ENCODE data around the gene CDH24.
A peak's percentile ranks its signal among the peaks of the same experiment; 100 is the strongest.

CDH24 gene, protein sequence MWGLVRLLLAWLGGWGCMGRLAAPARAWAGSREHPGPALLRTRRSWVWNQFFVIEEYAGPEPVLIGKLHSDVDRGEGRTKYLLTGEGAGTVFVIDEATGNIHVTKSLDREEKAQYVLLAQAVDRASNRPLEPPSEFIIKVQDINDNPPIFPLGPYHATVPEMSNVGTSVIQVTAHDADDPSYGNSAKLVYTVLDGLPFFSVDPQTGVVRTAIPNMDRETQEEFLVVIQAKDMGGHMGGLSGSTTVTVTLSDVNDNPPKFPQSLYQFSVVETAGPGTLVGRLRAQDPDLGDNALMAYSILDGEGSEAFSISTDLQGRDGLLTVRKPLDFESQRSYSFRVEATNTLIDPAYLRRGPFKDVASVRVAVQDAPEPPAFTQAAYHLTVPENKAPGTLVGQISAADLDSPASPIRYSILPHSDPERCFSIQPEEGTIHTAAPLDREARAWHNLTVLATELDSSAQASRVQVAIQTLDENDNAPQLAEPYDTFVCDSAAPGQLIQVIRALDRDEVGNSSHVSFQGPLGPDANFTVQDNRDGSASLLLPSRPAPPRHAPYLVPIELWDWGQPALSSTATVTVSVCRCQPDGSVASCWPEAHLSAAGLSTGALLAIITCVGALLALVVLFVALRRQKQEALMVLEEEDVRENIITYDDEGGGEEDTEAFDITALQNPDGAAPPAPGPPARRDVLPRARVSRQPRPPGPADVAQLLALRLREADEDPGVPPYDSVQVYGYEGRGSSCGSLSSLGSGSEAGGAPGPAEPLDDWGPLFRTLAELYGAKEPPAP

DNA sequence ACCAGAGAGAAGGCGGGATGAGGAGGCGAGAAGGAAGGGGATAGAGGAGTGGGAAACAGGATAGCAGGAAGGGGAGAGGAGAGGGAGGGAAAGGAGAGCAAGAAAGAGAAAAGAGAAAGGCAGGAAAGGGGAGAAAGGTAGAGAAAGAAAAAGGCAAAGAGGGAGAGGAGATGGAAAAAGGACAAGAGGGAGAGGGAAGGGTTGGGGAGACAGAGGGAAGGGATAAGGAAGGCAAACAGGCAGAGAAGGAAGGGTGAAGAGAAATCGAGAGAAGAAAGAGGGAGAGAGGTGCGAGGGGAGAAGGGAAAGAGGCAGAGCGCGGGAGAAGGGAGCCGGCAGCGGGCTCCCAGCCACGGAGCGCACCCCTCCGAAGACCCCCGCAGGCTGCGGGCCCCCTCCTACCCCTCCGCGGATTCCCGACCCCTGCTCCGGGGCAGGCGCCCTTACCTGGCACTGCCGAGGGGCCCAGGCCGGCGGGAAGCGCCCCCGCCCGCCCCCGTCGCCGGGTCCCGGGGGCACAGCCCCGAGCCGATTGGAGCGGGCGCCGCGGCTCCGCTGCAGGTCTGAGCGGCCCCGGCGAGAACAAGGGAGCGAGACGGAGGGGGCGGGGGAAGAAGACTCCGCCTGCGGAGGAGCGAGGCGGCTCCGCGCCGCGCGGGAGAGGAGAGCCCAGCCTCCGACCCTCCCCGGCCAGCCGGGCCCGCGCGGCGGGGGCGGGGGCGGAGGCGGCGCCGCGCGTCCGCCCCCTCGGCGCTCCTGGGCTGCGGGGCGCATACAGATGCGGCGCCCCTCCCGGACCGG lies at the start of gene CDH24:
Gene CDH24, minus strand, starts transcription at position 565 of the 801 bp plus-strand sequence. CDS start 1,787 bp downstream, outside the sequence.
- Histone ChIP-seq H3K27ac (peak within 1 kb of the TSS in 17 of 21 experiments; percentile 9 to 80 (median 59)), H3K4me3 (peak within 1 kb of the TSS; percentile 58 to 77 (median 62))

- Histone ChIP-seq H3K4me3 (no peak overlapping the region), H3K27ac (no peak overlapping the region)
These were observed 49.4 kb upstream of the CDH24 start for GRCh38 chr14:23106747-23107045.

DNA sequence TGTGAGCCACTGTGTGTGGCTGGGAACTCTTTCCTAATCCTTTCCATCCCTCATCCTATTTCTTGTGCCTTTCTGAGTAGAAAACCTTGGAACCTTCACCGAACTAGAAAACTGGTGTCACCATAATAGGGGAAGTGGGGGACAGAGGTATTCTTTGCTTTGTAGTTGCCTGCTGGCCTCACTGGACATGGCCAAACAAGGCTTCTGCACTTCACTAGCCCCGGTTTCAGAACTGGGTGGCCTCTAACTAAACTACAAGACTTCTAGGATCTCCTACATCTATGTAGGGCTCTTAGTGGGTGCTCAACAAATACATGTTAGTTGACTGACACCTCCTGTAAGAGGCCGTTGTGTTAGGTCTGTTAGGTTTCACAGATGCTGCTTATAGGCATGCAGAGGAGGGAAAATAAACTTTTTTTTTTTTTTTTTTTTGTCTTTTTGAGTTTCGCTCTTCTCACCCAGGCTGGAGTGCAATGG lies 48.1 kb upstream of the CDH24 start:
- Histone ChIP-seq H3K4me3 (no peak overlapping the region), H3K27ac (no peak overlapping the region)

- H3K4me3 ChIP-seq = no peak within 1 kb of the TSS
- no peak within 1 kb of the TSS for H3K27ac ChIP-seq
These were observed 47.4 kb upstream of the CDH24 start, which contains the start of gene CIROP for GRCh38 chr14:23104591-23105347. Gene CIROP (minus strand): TSS chr14:23104989. CDS start chr14:23104920, 69 bp downstream.

DNA sequence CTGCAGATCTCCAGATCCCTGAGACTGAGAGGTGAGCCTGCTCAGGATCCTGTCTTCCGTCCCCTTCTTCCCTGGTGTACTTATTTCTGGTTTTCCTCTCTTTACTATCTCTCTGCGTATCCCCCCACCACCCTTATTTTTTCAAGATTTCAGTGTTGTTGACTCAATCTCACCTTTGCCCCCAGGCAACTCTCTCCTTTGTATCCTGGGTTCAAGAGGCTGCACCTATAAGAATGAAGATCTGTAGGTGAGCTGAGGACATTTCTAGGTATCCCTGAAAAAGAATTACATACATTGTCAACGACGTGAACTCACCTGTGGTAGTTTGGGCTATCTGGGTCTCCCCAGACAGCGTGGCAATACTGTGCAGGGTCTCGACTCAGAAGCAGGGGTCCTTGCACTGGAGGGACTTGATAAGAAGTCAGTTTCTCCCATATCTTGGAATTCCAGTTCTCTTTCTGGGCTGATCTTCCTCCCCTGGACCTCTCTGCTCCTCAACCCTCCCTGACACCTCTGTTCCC lies 46.8 kb upstream of the CDH24 start:
- Histone ChIP-seq H3K27ac (no peak overlapping the region), H3K4me3 (no peak overlapping the region)

GRCh38 chr14:23103581-23103980 lies 46.3 kb upstream of the CDH24 start:
- H3K27ac ChIP-seq = no peak overlapping the region

DNA sequence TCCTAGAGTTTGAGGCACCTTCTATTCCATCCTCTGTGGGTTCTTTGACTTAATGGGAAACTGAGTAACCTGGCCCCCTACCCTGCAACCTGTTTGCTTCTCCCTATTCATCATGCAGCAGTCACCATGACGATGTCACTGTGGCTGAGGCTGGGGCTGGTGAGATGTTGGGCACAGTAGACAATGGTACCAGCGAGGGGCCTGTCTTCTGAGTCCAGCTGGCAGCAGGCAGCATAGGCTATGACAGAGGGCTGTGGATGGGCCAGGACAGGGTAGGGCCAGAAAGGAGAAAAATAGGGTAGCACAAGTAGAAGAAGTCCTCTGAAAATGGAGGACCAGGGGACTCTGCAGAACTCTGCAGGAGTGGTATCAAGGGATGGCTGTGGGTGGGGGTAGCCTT lies 45.5 kb upstream of the CDH24 start:
- no peak overlapping the region for H3K27ac ChIP-seq

More at GRCh38 chr14:23103581-23103980, 46.3 kb upstream of the CDH24 start:
- H3K4me3 ChIP-seq = no peak overlapping the region

DNA sequence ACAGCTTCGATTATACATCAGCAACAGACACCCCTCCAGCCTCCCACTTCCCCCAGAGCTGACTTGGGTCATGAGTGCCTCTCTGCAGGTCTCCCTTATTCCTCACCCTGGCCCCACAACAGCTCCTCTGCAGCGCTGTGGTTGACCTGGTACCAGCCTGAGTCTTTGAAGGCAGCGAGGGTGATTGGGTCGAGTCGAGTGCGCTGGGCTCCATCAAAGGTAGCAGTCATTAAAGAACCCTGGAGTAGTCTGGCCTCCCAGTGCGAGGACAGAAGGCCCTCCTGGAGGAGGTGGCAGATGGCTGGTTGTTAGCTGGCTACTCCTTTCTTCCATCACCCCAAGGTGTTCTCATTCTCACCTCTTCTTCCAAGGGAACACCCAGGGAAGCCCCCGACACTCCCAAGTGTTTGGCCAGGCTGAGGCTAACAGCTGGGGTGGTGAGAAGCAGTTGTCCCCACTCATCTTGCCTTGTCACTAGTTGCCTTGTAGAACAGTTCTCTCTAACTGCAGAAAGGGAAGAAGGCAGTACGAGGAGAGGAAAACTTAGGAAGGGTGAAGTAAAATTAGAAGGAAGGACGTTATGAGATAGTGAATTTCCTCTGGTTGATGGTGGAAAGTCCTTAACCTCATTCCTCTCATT lies 44.8 kb upstream of the CDH24 start:
- Histone ChIP-seq H3K27ac (no peak overlapping the region), H3K4me3 (no peak overlapping the region)

More for the DNA sequence above, 45.5 kb upstream of the CDH24 start:
- H3K4me3 ChIP-seq = no peak overlapping the region

GRCh38 chr14:23101213-23101970 lies 44.1 kb upstream of the CDH24 start:
- H3K27ac ChIP-seq = no peak overlapping the region
- no peak overlapping the region for H3K4me3 ChIP-seq

GRCh38 chr14:23099212-23099861 lies 42.0 kb upstream of the CDH24 start:
- H3K27ac ChIP-seq = no peak overlapping the region
- H3K4me3 ChIP-seq = no peak overlapping the region

GRCh38 chr14:23097786-23098185 lies 40.5 kb upstream of the CDH24 start:
- H3K4me3 ChIP-seq = no peak overlapping the region
- no peak overlapping the region for H3K27ac ChIP-seq

- peak within 1 kb of the TSS; percentile 90 to 100 (median 98) for H3K27ac ChIP-seq
- H3K4me3 ChIP-seq = peak within 1 kb of the TSS; percentile 64 to 90 (median 78)
These were observed 38.1 kb upstream of the CDH24 start, which contains the start of gene C14orf119 for GRCh38 chr14:23095196-23096108. Gene C14orf119 (plus strand): TSS chr14:23095505. CDS start chr14:23097659, 2,154 bp downstream.

DNA sequence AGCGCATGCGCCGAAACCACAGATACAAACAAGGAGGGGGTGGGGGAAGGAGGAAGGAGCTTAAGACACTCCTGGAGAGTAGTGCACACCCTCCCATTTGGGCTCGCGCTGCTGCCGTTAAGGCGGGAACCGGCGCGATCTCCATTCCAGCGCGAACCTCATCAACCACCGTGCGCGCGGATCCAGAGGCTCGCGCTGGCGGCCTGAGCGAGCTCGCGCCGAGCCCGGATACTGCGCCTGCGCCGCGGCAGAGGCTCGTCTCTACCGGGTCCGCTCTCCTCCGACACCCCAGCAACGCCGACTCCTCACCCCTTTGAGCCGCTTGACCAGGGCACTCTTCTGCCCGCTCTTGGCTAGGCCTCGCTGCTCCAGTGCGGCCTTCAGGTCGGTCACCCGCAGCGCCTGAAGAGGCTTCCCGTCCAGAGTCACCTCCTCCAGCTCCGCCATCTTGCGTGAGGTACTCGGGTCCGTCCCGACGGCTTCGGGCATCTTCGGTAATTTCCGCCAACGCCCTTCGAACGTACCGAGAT lies 37.4 kb upstream of the CDH24 start, which contains the start of gene ACIN1:
Gene ACIN1, minus strand, starts transcription at position 471 of the 530 bp plus-strand sequence. Its CDS starts 24 bp downstream, at position 447.
- Histone ChIP-seq H3K4me3 (peak within 1 kb of the TSS; percentile 64 to 90 (median 78)), H3K27ac (peak within 1 kb of the TSS; percentile 90 to 100 (median 98))

DNA sequence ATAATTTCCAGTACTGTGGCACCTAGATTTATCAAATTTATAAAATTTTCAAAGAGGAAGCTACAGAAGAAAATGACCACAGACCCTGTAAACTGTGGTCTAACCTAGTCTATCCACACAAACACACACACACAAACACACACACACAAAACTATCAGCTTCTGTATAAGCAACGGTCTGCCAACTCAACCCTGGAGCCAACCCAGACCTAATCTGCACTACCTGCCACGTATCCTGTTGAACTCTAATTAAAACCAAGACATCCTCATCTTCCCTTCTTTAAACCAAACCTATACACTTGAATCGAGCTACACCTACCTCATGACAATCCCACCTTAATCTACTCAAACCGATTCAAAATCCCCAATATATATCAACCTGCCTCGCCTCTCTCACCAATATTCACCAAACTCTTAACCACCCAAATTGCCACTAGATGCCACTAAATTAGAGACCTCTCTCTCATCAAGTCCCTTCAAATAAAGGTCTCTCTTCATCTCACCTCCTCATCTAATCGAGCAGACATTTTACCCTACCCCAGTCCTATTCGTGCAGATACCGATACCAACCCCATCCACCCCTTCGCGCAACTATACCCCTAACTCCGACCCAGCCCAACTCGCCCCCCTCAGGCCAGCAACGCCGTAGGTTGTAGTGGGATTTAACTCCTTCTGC lies 36.8 kb upstream of the CDH24 start:
- Histone ChIP-seq H3K27ac (peak overlapping the region in 20 of 21 experiments; percentile 87 to 100 (median 98)), H3K4me3 (peak overlapping the region; percentile 61 to 90 (median 78))

DNA sequence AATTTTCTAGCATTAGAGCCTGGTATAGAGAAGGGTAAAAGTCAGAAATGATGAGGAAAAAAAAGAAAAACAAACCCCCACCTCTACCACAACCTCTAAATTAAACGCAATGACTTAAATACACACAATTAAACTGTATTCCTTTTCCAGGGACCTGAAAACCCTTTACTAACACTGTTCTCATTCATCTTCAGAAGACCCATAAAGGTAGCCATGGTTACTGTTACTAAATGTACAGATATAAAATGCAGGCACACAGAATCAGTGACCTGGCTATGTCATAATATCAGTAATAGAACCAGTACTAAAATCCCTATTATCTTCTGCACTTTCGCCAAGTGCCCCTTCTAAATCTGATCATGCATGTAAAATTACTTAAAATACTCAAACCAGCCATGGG lies 36.2 kb upstream of the CDH24 start:
- H3K4me3 ChIP-seq = peak overlapping the region in 5 of 7 experiments; percentile 61 to 90 (median 78)
- H3K27ac ChIP-seq = peak overlapping the region in 3 of 21 experiments; percentile 95 to 99 (median 98)

Measured in skin epidermis (tissue), 12 donors.